Measurements from ENCODE around the gene TINAGL1.

GRCh38 chr1:31568895-31569595 lies 7.3 kb upstream of the TINAGL1 start:
- no peak for TF ChIP-seq CTCF (IDR thresholded peaks at IDR 0.05)
- no peak for TF ChIP-seq POLR2A (IDR thresholded peaks at IDR 0.05)
